ENCODE data around the gene LENG9. TPM values are rescaled to one million over a fixed set of nuclear protein-coding genes. Genes with fewer than 3 reads are reported as not detected.

Gene LENG9
- polyA plus RNA-seq, 3 donors: 5.7 to 19.7 (median 7.3) TPM

DNA sequence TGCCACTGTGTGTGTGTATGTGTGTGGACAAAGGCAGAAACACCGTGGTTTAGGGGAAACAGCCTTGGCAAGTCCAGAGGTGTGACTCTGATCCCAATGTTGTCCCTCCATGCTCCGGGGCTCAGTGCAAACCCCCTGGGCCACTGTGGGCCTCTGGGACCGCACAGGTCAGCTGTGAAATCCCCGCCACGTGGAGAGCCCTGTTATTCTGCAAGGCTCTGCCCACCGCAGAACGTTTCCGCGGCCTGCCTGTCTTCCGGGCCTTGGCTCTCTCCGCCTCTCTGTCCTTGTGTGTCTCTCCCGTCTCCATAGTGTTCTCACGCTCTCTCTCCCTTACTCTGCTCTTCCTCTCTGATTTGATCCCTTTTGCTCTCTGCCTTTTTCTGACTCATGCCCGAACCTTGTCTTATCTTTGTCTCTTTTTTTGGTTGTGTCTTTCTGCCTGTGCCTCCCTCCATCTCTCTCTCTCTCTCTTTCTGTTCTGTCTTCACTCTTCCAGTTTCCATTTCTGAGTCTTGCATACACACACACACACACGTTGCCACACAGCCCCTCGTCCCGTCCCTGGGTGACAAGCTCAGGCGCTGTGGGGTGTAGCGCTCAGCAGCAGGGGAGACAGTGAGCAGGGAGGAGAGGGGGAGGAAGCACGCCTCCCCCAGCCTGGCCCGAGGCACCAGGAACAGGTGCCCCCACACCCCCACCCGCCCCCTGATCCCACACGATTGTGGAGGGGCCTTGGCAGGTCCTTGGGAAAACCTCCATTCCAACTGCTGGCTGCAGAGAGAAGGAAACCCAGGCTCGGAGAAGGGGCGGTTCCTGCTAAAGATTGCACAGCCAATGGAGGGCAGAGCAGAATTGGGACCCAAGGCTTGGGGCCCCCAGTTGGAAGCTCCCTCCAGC, 45.3 kb downstream of the LENG9 start:
- H3K27ac ChIP-seq (ENCODE audit: low read depth, low read length): no peak overlapping the region
- 11 to 29% (median 16%) methylated on average over 22 to 25 of the region's 25 CpGs for WGBS, 3 donors

GRCh38 chr19:54416695-54417491, 46.7 kb downstream of the LENG9 start:
- 22 to 40% (median 39%) methylated on average over 31 to 44 of the region's 44 CpGs for WGBS, 3 donors
- no peak overlapping the region for H3K27ac ChIP-seq (ENCODE audit: low read depth, low read length)

GRCh38 chr19:54415901-54416673, 47.5 kb downstream of the LENG9 start:
- WGBS, 3 donors: 2 to 9% (median 5%) methylated on average over 26 to 28 of the region's 28 CpGs

DNA sequence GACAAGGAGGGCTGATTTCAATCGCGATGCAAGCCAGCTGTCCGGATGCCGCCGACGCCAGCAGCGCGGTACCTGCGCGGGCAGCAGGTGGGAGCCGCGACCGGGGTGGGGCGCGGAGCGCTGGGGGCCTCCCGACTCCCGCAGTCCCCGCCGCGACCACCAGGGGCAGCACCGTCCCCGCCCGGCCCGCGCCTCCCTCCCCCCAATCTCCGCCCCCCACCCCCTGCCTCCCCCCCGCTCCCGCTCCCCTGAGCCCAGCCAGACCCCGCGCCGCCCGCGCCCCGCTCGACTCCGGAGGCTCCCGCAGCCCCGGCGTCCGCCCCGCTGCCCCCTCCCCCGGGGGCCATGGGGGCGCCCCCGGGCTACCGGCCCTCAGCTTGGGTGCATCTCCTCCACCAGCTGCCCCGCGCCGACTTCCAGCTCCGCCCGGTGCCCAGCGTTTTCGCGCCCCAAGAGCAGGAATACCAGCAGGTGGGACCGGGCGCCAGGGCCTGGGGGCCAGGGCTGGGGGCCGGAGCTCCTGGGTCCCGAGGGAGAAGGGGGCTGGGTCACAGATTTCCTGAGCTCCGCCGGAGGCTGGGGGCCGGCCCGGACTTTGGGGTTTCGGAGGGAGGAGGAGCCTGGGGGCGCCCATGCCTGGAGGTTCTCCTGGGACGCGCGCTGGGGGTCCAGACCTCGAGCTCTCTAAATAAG, 48.2 kb downstream of the LENG9 start, which contains the start of gene TTYH1:
Gene TTYH1 (plus strand): TSS at position 257 of the 693 bp plus-strand sequence. CDS start 89 bp downstream, at position 346.
- H3K27ac ChIP-seq (ENCODE audit: low read depth, low read length): no peak within 1 kb of the TSS
- 2 to 4% (median 3%) methylated on average over 40 to 65 of the region's 68 CpGs for WGBS, 3 donors

More at GRCh38 chr19:54415901-54416673, 47.5 kb downstream of the LENG9 start:
- no peak overlapping the region for H3K27ac ChIP-seq (ENCODE audit: low read depth, low read length)

DNA sequence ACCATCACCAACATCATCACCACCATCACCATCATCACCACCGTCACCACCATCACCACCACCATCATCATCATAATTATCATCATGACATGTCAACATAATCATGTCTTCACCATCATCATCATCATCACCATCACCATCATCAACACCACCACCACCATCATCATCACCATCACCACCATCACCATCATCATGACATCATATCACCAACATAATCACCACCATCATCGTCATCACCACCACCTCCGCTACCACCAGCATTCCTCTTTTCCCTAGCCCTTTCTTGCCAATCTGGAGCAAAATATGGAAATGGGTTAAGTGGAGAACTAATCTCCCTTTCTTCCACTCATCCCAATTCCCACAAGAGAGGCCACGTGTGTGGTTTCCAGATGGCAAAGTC, 49.4 kb downstream of the LENG9 start:
- WGBS, 3 donors: 80 to 92% (median 87%) methylated on average over 4 of the region's 4 CpGs
- H3K27ac ChIP-seq (ENCODE audit: low read depth, low read length): no peak overlapping the region

GRCh38 chr19:54412877-54413276, 50.7 kb downstream of the LENG9 start:
- 73 to 76% (median 73%) methylated on average over 4 of the region's 4 CpGs for WGBS, 3 donors
- no peak overlapping the region for H3K27ac ChIP-seq (ENCODE audit: low read depth, low read length)

Other genes starting within 250 kb of the LENG9 start
- gene LILRB3, start 240.8 kb downstream of the LENG9 start, polyA plus RNA-seq: 10 to 100 TPM in 1 of 3 donors, 1 to 10 TPM in 2; 2.0 to 29.9 (median 6.1) TPM
- 10 to 100 TPM in 1 of 3 donors, 1 to 10 TPM in 1, under 1 TPM in 1; 0.72 to 10.1 (median 3.4) TPM for gene LILRA6, start 221.0 kb downstream of the LENG9 start, polyA plus RNA-seq
- gene LILRB5, start 206.5 kb downstream of the LENG9 start, polyA plus RNA-seq: 10 to 100 TPM in 2 of 3 donors, 1 to 10 TPM in 1; 1.4 to 16.7 (median 13.5) TPM
- gene LILRB2, start 182.7 kb downstream of the LENG9 start, polyA plus RNA-seq: 10 to 100 TPM in 1 of 3 donors, 1 to 10 TPM in 2; 2.2 to 14.6 (median 2.4) TPM
- gene LILRA5, start 150.6 kb downstream of the LENG9 start, polyA plus RNA-seq: 10 to 100 TPM in 2 of 3 donors, 1 to 10 TPM in 1; 2.2 to 31.5 (median 14.3) TPM
- gene LILRA4, start 124.6 kb downstream of the LENG9 start, polyA plus RNA-seq: under 1 TPM in 1 of 3 donors, not detected in 2; 0.03 TPM
- gene LAIR1, start 98.8 kb downstream of the LENG9 start, polyA plus RNA-seq: 10 to 100 TPM in 2 of 3 donors, 1 to 10 TPM in 1; 8.2 to 75.8 (median 17.2) TPM
- gene TTYH1, start 48.3 kb downstream of the LENG9 start, polyA plus RNA-seq: 10 to 100 TPM in 1 of 3 donors, under 1 TPM in 2; 0.70 to 11.9 (median 0.79) TPM
- 100 to 1,000 TPM; 139 to 155 (median 151) TPM for gene LENG8, start 14.6 kb downstream of the LENG9 start, polyA plus RNA-seq
- 10 to 100 TPM; 17.1 to 37.7 (median 20.8) TPM for gene CDC42EP5, start 9.5 kb upstream of the LENG9 start, polyA plus RNA-seq
- gene LAIR2, start 39.1 kb upstream of the LENG9 start, polyA plus RNA-seq: not detected
- gene LILRA2, start 110.0 kb upstream of the LENG9 start, polyA plus RNA-seq: 1 to 10 TPM in 2 of 3 donors, under 1 TPM in 1; 0.68 to 7.9 (median 6.6) TPM
- 1 to 10 TPM in 2 of 3 donors, under 1 TPM in 1; 0.31 to 2.1 (median 1.3) TPM for gene LILRA1, start 129.9 kb upstream of the LENG9 start, polyA plus RNA-seq
- gene LILRB1, start 166.7 kb upstream of the LENG9 start, polyA plus RNA-seq: 1 to 10 TPM; 1.3 to 6.1 (median 1.5) TPM
- 1 to 10 TPM; 1.3 to 8.3 (median 5.8) TPM for gene LILRB4, start 199.2 kb upstream of the LENG9 start, polyA plus RNA-seq